DOHH2 (cell line): ENCODE measurements around the gene EHMT1.

Experiments used
- CTCF ChIP-seq: fragments of 200-600 bp; sonication (generic); IDR thresholded peaks from one replicate; pipeline ENCODE4 v1.5.1; 2014; ENCODE audit warnings: antibody characterized with exemption, mild to moderate bottlenecking, low read depth, low read length; ENCODE audit not compliant: poor library complexity, severe bottlenecking
- EZH2phosphoT487 ChIP-seq: fragments of 200-600 bp; sonication (generic); IDR thresholded peaks from 2 replicates; pipeline ENCODE4 v1.6.1; 2017; ENCODE audit warnings: borderline replicate concordance, mild to moderate bottlenecking, antibody characterized with exemption, low read length, moderate library complexity, mixed read lengths

GRCh38 chr9:137836151-137836830, 217.5 kb downstream of the EHMT1 start:
- no peak for TF ChIP-seq CTCF
- no peak for TF ChIP-seq EZH2phosphoT487
